ENCODE results near the gene CDC14B.
"Not testable (repeated sequence)": the region's sequence is repeated elsewhere in the genome, so short reads cannot be mapped to it uniquely, and the experiment has no call there.

Gene CDC14B

DNA sequence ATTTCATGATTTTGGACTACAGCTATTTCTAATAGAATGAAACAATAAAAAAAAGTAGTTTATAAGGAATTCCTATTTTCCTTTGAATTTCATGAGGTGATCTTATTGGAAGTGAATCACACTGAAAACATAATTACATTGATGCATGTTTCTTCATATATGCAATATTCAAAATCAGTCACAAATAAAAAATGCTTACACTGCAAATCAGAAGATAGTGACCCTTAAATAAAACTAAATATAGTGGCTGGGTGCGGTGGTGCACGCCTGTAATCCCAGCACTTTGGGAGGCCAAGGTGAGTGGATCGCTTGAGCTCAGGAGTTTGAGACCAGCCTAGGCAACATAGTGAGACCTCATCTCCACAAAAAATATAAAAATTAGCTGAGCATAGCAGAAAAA is 79.5 kb downstream of the CDC14B start:
- no peak for DNase-seq (ENCODE audit: low read depth)

DNA sequence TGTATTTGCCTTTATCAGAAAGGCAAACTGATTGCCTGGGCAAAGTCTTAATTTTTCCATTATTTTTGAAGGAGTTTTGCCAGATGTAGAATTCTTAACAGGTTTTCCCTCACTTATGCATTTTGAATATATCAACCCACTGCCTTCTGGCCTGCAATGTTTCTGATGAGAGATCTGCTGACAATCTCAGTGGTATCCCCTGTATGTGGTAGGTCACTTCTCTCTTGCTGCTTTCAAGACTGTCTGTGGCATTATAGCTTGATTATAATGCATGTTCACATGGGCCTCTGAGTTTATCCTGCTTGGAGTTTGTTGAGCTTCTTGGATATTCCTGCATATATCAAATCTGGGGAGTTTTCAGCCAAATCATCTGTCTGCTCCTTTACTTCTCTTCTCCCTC is 87.5 kb downstream of the CDC14B start:
- DNase-seq (ENCODE audit: low read depth) = no peak

DNA sequence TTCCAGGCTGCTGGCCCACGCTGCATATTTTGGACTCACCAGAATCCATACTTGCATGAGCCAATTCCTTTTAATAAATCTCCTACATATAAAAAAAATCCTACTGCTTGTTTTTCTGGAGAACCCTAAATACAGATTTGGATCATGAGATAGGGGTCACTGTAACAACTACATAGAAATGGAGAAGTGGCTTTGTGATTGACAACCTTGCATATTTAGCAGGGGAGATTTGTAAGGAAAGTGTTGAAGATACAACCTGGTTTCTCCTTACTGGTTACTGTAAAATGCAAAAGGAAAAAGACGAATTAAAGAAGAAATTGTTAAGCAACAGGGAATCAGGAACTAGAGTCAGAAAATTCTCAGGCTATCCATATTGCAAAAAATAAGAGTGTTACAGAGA is 94.9 kb downstream of the CDC14B start:
- no peak for DNase-seq (ENCODE audit: low read depth)

DNA sequence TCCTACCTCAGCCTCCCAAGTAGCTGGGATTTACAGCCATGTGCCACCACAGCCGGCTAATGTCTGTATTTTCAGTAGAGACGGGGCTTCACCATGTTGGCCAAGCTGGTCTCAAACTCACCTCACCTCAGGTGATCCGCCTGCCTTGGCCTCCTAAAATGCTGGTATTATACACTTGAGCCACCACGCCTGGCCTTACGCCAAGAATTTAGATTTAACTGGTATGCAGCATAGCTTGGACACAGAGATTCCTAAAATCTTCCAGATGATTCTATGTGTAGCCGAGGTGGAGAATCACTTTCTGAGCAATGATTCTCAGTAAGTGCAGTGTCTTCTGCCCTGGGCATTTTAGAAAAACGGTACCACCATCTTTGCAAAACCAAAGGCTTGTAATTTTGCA is 95.6 kb downstream of the CDC14B start:
- no peak for DNase-seq (ENCODE audit: low read depth)

DNA sequence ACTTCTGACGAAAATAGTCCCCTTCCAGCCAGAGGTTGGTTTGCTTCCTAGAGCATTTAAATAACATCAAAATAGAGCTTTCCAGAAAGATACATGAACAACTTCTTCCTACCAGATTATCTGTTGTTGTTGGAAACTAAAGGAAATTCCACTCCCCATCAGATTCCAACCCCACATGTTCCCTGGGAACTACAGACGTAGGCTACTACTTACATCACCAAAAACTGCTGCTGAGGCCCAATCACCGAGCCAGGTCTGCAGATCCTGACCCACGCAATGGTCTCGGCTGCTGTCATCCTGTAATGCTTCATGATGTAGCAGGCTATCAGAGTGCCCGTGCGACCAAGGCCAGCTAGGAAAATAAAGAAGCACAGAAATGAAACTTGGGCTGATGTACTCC is 96.3 kb downstream of the CDC14B start:
- no peak for DNase-seq (ENCODE audit: low read depth)

DNA sequence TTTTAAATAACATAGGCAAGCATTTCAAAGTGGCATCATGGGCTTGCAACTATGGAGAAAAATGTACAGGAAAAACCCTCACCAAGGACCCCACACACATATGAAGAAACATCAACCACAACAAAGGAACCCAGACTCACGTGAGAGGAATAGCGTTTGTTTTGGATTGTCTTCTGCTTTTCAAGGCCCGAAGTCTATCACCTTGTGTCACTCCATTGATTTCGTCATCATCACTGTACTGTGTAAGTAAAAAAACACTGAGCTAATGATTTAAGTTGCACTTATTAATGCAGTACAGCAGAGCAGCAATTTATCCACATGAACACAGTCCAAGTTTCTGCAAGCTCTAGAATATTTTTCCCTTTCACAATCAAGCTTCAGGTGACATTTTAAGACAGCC is 97.3 kb downstream of the CDC14B start:
- no peak for DNase-seq (ENCODE audit: low read depth)

DNA sequence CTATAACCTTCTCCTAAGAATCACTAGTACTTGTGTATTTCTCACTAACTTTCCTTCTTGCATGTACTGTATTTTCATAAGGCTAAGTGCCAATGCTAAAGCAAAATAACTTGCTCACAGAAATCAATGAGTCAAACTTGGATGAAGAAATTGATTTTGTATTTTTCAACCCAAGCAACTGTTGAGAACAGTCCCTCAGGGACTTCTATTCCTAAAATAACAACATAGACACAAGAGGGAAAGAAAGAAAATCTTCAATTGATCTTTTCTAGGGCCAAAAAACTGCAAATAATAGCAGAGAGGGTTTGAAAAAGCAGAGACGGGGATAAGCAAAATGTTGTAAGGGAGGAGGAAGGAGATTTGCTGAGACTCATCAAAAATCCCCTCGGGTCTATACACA is 99.9 kb downstream of the CDC14B start:
- no peak for DNase-seq (ENCODE audit: low read depth)

DNA sequence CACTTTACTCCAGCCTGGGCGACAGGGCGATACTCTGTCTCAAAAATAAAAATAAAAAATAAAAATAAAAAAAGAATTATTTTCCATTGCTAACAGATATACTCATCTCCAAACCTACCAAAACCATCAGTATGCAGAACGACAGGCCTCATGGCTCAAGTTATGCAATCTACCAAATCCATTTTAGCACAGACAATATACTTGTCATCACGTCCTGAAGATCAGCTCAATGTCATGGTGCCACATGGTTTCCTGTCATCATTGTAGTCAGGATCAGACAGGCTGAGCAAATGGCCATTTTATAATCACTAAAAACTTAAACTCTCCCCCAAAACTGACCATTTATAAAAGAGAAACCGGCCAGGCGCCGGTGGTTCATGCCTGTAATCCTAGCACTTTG is 100.5 kb downstream of the CDC14B start:
- DNase-seq (ENCODE audit: low read depth) = no peak

DNA sequence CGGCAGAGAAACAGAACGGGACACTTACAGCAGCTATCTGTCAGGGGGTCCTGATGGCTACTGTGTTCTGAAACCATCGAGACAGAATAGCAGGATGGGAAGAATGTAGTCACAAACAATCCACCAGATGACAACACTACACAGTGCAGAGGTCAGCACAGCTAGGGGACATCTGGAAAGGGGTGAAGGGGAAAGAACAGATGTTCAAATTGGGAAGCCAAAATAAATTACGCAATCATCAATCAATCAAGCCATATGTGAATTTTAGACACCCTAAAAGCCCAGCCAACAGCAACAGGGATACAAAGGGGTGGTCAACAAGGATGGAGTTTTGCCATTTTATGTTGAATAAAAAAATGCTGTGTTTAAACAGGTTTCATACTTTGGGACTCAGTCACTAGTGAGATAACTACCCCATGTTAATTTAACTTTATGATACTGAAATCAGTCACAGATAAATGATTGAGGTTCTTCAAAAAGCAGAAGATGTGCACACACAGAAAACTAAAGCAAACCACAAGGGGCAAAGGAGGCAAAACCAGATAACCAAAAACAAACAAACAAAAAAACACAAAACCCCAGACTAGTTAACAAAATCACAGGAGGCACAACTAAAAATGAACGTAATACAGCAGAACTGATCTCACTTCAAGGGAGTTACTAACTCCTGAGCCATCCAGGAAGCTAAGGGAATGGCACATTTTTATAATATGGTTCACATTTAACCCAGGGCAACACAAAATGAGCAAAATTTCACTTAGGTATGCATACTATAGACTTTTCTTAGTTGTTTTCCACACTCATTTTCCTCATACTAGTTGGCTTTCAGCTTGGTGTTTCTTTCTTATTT is 103.8 kb downstream of the CDC14B start:
- no peak for DNase-seq (ENCODE audit: low read depth)

DNA sequence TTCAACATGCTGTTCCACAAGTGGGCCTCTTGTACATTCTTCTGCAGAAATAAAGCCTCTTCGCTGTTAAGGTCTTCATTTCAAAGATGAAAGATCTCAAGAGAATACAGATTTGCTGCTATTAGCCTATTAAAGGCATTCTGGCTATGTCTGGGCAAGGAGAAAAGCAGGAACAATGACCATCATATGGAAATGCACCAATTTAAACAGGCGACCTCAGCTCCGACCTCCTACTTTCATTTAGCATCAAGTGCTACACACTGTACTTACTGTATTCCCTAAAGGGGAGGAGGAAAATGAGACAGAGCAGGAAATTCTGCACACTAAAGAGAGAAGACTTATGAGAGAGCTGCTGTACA is 104.9 kb downstream of the CDC14B start:
- DNase-seq (ENCODE audit: low read depth) = no peak

DNA sequence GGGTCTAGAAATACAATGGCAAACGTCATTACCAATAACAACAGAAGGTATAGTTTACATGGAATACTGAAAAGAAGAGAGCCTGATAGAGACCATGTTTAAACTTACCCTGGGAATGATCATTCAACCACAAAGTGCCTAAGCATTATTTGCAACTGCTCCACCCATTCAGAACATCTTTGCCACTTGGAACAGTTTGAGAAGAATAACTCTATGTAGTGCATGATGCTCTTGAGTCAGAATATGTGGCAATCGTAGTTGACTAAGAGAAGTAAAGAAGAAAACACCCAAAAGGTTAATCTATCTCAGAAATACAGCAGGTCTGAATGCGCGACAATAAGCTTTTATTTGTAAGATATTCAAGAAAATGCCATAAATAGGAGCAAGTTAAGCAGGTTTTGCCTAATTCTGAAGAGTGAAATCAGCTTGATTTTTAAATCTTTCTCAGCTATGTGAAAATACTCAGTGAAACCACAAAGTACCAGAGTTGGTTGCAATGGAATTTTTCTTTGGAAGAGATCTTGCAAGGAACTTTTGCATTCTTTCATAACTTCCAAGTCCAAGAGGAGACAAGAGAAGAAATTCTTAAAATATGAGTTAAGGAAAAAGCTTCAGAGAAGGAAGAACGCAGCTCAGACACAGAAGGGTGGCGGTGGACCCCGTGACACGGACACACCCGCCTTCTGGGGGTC is 105.4 kb downstream of the CDC14B start:
- no peak for DNase-seq (ENCODE audit: low read depth)

DNA sequence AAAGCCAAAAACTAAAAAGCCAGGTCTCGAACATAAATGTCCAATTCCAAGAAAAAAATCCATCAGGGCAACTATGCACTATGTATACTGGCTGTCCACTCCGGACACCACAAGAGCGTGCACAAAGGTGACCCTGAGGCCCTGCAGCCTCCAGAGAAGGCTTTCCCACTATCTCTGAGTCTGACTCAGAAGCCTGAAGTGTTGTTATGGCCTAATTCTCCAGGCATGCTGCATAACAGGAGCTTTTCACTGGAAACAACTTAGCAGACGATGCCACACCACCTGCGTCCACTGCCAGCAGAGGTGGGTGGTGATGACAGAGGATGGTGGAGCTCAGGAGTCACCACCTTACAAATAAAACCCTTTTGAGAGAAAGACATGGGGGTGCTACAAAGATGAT is 106.0 kb downstream of the CDC14B start:
- DNase-seq (ENCODE audit: low read depth) = no peak

DNA sequence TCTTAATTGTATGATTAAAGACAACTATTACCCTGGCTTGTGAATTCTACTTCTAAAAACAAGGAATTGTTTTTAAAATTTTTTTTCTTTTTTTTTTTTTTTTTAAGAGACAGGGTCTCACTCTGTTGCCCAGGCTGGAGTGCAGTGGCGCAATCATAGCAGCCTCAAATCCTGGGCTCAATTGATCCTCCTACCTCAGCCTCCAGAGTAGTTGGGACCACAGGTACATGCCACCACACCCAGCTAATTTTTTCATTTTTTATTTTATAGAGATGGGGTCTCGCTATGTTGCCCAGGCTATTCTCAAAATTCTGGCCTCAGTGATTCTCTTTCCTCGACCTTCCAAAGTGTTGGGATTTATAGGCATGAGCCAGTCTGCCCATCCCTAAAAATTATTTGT is 107.4 kb downstream of the CDC14B start:
- DNase-seq (ENCODE audit: low read depth) = no peak

DNA sequence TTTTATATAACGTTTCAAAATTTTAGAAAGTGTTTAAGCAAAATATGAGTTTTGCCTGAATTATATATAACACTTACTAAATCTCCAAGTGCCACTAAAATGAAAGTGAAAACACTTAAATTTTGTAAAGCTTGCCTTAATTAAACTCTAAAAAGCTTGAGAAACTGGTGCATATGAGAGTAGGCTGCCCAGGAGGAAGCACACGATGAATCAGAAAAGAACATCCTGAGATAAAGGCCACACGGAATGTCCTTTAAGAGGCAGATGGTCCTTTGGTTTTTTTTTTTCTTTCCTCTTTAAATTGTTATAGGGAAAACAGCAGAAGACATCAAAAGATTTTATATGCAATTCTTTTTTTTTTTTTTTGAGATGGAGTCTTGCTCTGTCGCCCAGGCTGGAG is 109.4 kb downstream of the CDC14B start:
- no peak for DNase-seq (ENCODE audit: low read depth)

DNA sequence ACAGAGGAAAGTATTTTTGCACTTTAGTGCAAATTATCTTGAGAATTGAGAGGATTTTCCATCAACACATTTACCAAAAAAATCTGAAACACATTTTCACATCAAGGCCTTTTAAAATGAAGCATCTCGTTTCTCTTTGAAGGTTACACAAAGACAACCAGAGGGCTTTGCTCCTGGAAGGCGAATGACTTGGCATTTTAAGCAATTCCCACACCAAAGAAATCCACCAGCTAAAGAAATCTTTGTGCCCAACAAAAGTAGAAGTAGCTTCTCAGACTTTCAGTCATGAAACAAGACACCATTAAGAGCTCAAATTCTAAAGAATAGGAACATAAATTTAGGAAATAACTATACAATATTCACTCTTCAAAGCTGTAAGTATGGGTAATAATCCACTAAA is 109.8 kb downstream of the CDC14B start:
- no peak for DNase-seq (ENCODE audit: low read depth)

DNA sequence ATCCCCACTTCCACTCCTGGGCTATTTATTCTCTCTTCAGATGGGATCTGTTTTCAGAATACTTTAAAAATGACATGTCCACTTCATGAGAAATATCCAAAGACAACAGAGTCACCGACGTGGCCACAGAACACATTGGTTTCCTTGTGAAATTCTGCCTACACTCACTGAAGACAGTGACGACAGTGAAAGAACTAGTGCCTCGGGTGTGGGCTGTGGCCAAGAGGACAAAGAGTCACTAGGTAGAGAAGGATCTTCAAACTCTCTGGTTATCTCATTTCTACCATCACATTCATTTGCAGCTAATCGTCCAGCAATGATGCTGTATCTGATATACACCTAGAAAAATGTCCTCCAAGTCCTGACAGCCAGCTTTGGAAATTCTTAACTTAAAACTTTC is 110.6 kb downstream of the CDC14B start:
- DNase-seq (ENCODE audit: low read depth) = no peak

DNA sequence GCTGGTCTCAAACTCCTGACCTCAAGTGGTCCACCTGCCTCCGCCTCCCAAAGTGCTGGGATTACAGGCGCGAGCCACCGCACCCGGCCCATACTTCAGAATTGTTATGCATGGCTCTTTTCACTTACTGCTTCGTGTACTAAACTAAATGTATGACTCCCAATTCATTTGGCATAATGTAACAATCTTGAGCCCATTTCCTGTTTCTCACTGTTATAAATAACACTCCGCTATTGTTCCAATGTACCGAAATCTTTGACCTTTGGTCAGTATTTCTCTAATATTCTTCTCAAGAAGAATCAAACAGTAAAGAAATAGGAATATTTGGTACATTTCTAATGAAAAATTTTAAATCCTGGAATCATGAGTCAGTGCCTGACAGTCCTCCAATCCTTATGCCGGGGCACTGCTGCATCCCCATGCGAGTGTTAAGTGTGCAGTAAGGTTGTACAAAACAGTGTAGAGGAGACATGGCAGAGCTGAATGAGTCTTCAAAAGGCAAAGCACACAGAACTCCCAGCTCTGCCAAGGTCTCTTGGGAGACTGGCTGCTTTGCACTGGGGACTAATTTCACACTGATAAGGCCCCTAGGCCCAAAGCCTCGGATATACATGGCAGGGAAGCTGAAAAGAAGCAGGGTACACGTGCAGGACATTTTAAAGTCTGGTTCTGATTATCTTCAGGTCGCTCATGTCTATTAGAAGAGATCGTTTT is 111.3 kb downstream of the CDC14B start:
- DNase-seq (ENCODE audit: low read depth) = no peak

DNA sequence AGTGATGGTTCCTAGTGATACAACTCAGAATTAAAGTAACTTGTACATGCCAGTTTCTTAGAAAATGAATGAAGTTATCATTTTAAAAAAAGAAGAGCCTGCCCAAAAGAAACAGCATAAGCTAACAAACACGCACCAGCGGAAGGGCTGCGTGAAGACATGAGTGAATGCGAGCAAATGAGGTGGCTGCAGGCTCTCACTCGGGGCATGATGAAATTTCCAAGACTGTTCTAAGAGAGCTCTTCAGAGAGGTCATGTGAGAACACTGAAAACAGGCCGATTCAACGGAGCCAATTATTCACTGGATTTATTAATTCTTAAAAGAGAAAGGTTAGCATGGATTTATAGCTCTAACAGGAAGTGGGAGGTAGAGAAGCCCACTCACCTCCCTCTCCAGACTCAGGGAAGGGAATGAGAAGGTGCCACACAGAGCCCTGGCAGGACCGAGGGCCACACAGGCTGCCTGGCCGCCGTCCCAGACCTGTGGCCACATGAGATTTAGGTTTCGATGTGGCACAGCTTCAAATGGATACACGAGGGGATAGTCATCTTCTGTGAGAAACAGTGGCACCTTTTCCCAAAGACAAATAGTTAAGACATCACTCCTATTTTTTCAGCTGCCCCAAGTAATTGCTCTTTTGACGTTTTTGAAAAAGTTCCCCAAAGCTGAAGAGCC is 114.2 kb downstream of the CDC14B start:
- no peak for DNase-seq (ENCODE audit: low read depth)

DNA sequence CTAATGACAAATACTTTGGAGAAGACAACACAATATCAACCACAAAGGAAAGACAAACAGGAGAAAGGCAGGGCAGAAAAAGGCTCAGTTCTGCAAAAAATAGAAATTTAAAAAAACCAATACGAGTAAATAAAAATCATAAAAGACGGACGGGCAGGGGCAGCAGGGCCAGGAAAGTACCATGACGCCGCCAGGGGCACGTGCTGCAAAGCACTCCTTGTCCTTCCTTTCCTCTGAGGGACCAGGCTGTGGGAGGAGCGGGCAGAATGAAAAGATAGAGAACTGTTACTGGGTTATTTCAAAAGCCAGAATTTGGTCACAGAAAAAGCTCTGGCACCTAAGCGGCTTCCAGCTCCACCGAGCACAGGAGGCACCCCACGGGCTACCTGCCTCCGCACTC is 115.7 kb downstream of the CDC14B start:
- no peak for DNase-seq (ENCODE audit: low read depth)

DNA sequence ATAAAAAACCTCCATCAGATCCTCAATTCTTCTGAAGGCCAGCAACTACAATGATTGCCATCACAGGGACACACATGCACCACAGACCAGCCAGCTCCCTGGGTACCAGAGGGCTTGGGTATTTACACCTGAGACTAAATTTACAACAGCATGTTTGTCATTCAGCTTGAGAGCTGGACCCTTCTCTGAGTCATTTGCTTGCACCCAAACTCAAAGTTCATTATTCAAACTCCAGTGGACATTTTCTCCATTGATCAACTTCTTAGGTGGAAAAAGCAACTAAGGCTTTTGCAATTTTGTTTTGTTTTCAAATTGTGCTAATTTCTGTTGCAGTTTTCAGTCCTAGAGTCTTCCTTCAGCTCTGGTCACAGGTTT is 116.3 kb downstream of the CDC14B start:
- not testable (repeated sequence) for DNase-seq (ENCODE audit: low read depth)

DNA sequence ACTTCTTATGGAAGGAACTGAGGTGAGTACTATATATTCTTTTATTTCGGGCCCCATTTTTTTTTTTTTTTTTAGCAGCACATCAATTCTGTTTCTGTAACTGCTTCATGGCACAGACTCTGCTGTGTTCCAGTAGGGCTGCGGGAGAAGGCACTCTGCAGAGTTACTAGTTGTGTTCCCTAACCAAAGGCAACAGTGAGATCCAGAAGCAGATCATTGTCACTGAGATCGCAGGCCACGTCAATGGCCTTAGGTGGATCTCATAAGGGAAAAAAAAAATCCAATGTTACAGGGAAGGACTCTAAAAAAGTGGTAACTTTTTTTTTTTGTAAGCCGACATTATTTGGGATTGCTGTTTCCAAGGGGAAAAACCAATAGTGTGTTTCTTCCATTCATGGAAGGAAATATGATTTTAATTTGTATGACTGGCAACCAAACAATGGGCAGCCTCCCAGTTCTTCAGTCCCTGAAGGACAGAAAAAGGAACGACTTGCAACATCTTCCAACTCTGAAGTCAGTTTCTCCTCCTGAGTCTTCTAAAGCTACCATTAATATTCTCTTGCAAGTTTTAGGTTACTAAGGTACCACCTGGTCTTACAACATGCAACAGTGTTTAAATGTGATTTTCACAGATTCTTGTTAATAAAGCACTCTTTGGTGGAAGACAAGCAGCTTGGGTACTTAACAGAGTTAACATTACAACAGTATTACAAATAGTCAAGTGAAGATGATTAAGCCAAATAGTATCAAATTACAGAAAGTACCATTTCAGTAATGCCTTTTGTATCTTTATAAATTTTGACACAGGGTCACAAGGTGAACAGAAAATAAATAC is 116.9 kb downstream of the CDC14B start:
- no peak for DNase-seq (ENCODE audit: low read depth)

All from activated T-cell treated with anti-CD3 and anti-CD28 coated beads for 24 hours (primary cell).